Neural cell (in vitro differentiated cells): Measurements from ENCODE around the gene ZSCAN1. TPM values are rescaled to one million over a fixed set of nuclear protein-coding genes. Genes with fewer than 3 reads are reported as not detected.

Experiments used
- H2AFZ ChIP-seq: fragments of 200-600, 300-800 bp; sonication (generic), shearing (Covaris generic); 2 replicates; pipeline ENCODE4 v1.6.0; 2014; ENCODE audit warnings: low read depth, mild to moderate bottlenecking, antibody characterized with exemption, low read length, moderate library complexity
- H3F3A ChIP-seq: fragments of 200-600 bp; shearing (Covaris generic); 2 replicates; pipeline ENCODE4 v1.6.1; 2016; ENCODE audit warnings: mild to moderate bottlenecking, moderate library complexity, mixed read lengths, antibody characterized with exemption, low read length; ENCODE audit not compliant: insufficient read depth, poor library complexity, severe bottlenecking
- H3K27ac ChIP-seq: fragments of 200-600, 300-800 bp; sonication (generic), shearing (Covaris generic); 2 replicates; pipeline ENCODE4 v1.5.1; 2014; ENCODE audit warnings: mild to moderate bottlenecking, low read length, moderate library complexity
- H3K27me3 ChIP-seq: fragments of 300-800, 200-600 bp; sonication (generic), shearing (Covaris generic); 2 replicates; pipeline ENCODE4 v1.6.0; 2014; ENCODE audit warnings: mild to moderate bottlenecking, low read depth, low read length, moderate library complexity; ENCODE audit not compliant: insufficient read depth
- H3K36me3 ChIP-seq: fragments of 300-800, 200-600 bp; sonication (generic), shearing (Covaris generic); 2 replicates; pipeline ENCODE4 v1.5.1; 2014; ENCODE audit warnings: mild to moderate bottlenecking, antibody characterized with exemption, low read length, moderate library complexity; ENCODE audit not compliant: insufficient read depth
- H3K4me2 ChIP-seq: fragments of 300-800, 200-600 bp; sonication (generic), shearing (Covaris generic); 2 replicates; pipeline ENCODE4 v1.6.0; 2014; ENCODE audit warnings: mild to moderate bottlenecking, low read length
- H3K4me3 ChIP-seq: fragments of 300-800, 200-600 bp; sonication (generic), shearing (Covaris generic); 2 replicates; pipeline ENCODE4 v1.5.1; 2014; ENCODE audit warnings: mild to moderate bottlenecking, low read length, moderate library complexity
- H3K79me2 ChIP-seq: fragments of 200-600 bp; shearing (Covaris generic); replicated peaks from 2 replicates; pipeline ENCODE4 v1.6.0; 2014; ENCODE audit warnings: mild to moderate bottlenecking, low read length, moderate library complexity; ENCODE audit not compliant: insufficient read depth
- H3K9ac ChIP-seq: fragments of 300-800, 200-600 bp; sonication (generic), shearing (Covaris generic); 2 replicates; pipeline ENCODE4 v1.6.1; 2016; ENCODE audit warnings: mild to moderate bottlenecking, low read length, mixed read lengths
- H3K9me2 ChIP-seq: fragments of 200-600 bp; shearing (Covaris generic); 2 replicates; pipeline ENCODE4 v1.6.1; 2016; ENCODE audit warnings: mild to moderate bottlenecking, low read length, mixed read lengths; ENCODE audit not compliant: insufficient read depth
- H3K9me3 ChIP-seq: fragments of 200-600, 300-800 bp; sonication (generic), shearing (Covaris generic); 2 replicates; pipeline ENCODE4 v1.6.1; 2016; ENCODE audit warnings: mild to moderate bottlenecking, mixed run types, low read length, moderate library complexity, mixed read lengths
- H4K20me1 ChIP-seq: fragments of 200-600 bp; shearing (Covaris generic); 2 replicates; pipeline ENCODE4 v1.6.1; 2016; ENCODE audit warnings: mild to moderate bottlenecking, mixed run types; ENCODE audit not compliant: insufficient read depth
- CTCF ChIP-seq: fragments of 450-650 bp; IDR thresholded peaks from 2 replicates; pipeline ENCODE4 v1.5.1; 2014; ENCODE audit warnings: antibody characterized with exemption, mild to moderate bottlenecking, moderate library complexity; ENCODE audit not compliant: poor library complexity, severe bottlenecking
- EP300 ChIP-seq: fragments of 450-650 bp; conservative IDR thresholded peaks from 2 replicates; pipeline ENCODE4 v1.6.1; 2014; ENCODE audit warnings: antibody characterized with exemption, mild to moderate bottlenecking, moderate library complexity; ENCODE audit not compliant: poor library complexity, severe bottlenecking
- EZH2 ChIP-seq: fragments of 200-600, 300-800 bp; shearing (Covaris generic), sonication (generic); IDR thresholded peaks from 2 replicates; pipeline ENCODE4 v1.6.1; 2014; ENCODE audit warnings: antibody characterized with exemption, low read length, borderline replicate concordance, mild to moderate bottlenecking; ENCODE audit not compliant: insufficient read depth, poor library complexity, severe bottlenecking
- MXI1 ChIP-seq: fragments of 450-650 bp; conservative IDR thresholded peaks from 2 replicates; pipeline ENCODE4 v1.6.1; 2014; ENCODE audit warnings: antibody characterized with exemption, mild to moderate bottlenecking; ENCODE audit not compliant: poor library complexity, severe bottlenecking
- POLR2AphosphoS5 ChIP-seq: IDR thresholded peaks from 2 replicates; pipeline ENCODE4 v1.6.1; 2012
- RAD21 ChIP-seq: fragments of 450-650 bp; conservative IDR thresholded peaks from 2 replicates; pipeline ENCODE4 v1.6.1; 2014; ENCODE audit warnings: antibody characterized with exemption, mild to moderate bottlenecking, moderate library complexity
- REST ChIP-seq: IDR thresholded peaks from 2 replicates; pipeline ENCODE4 v1.6.1; 2012; ENCODE audit warnings: borderline replicate concordance
- SMC3 ChIP-seq: fragments of 450-650 bp; conservative IDR thresholded peaks from 2 replicates; pipeline ENCODE4 v1.6.1; 2014; ENCODE audit warnings: antibody characterized with exemption, mild to moderate bottlenecking, moderate library complexity; ENCODE audit not compliant: poor library complexity
- TAF1 ChIP-seq: IDR thresholded peaks from 2 replicates; pipeline ENCODE4 v1.6.1; 2012; ENCODE audit warnings: low read depth
- polyA plus RNA-seq: library from polyadenylated mRNA; depleted of rRNA; stranded (reverse); fragments of >200 nt; gene quantifications from 2 replicates; pipeline ENCODE4 v1.2.3, GENCODE V29; 2014

Gene ZSCAN1
- polyA plus RNA-seq, 1 donor from 2014 or later: 6.3 TPM

- peak overlapping the region; percentile 74 for H3K4me3 ChIP-seq
Observed at GRCh38 chr19:58060231-58060630, 26.4 kb downstream of the ZSCAN1 start.

GRCh38 chr19:58063712-58064111 lies 29.9 kb downstream of the ZSCAN1 start:
- no peaks in the 10 kb centered on the region for H4K20me1 ChIP-seq
- no peaks in the 10 kb centered on the region for H3F3A ChIP-seq
- H3K27me3 ChIP-seq: no peaks in the 10 kb centered on the region
- no peak overlapping the region for H2AFZ ChIP-seq
- peaks cover 36% of the 10 kb centered on the region for H3K9me3 ChIP-seq
- H3K36me3 ChIP-seq: peaks cover 7% of the 10 kb centered on the region
- no peaks in the 10 kb centered on the region for H3K9me2 ChIP-seq
- H3K4me2 ChIP-seq: no peak overlapping the region
- no peak for TF ChIP-seq EZH2
- TF ChIP-seq SMC3: no peak
- TF ChIP-seq TAF1: no peak
- no peak overlapping the region for H3K9ac ChIP-seq
- H3K4me3 ChIP-seq: no peak overlapping the region
- H3K27ac ChIP-seq: no peak overlapping the region
- H3K79me2 ChIP-seq: no peaks in the 10 kb centered on the region

More at GRCh38 chr19:58060231-58060630, 26.4 kb downstream of the ZSCAN1 start:
- Histone ChIP-seq H3K9me3 (peaks cover 11% of the 10 kb centered on the region), H3K79me2 (no peaks in the 10 kb centered on the region), H4K20me1 (no peaks in the 10 kb centered on the region), H3K4me2 (no peak overlapping the region), H3K9ac (no peak overlapping the region), H3K27ac (no peak overlapping the region), H3K9me2 (no peaks in the 10 kb centered on the region), H2AFZ (no peak overlapping the region), H3F3A (no peaks in the 10 kb centered on the region), H3K27me3 (no peaks in the 10 kb centered on the region), H3K36me3 (peaks cover 7% of the 10 kb centered on the region)
- TF ChIP-seq POLR2AphosphoS5: no peak
- no peak for TF ChIP-seq EZH2
- no peak for TF ChIP-seq TAF1
- TF ChIP-seq SMC3: no peak
- no peak for TF ChIP-seq EP300
- TF ChIP-seq REST: no peak
- no peak for TF ChIP-seq CTCF

GRCh38 chr19:58067240-58067912 lies 33.6 kb downstream of the ZSCAN1 start:
- Histone ChIP-seq H3K4me2 (no peak overlapping the region), H2AFZ (no peak overlapping the region), H3K79me2 (no peaks in the 10 kb centered on the region), H3K9me3 (peaks cover 29% of the 10 kb centered on the region), H3K36me3 (no peaks in the 10 kb centered on the region), H3K9ac (no peak overlapping the region), H3K4me3 (no peak overlapping the region), H4K20me1 (no peaks in the 10 kb centered on the region), H3K27me3 (no peaks in the 10 kb centered on the region), H3F3A (no peaks in the 10 kb centered on the region), H3K9me2 (no peaks in the 10 kb centered on the region), H3K27ac (no peak overlapping the region)
- TF ChIP-seq REST: no peak
- no peak for TF ChIP-seq TAF1
- TF ChIP-seq RAD21: no peak
- TF ChIP-seq EZH2: no peak
- TF ChIP-seq SMC3: no peak
- no peak for TF ChIP-seq MXI1
- TF ChIP-seq POLR2AphosphoS5: no peak
- TF ChIP-seq EP300: no peak
- no peak for TF ChIP-seq CTCF
